ENCODE results near the gene SMIM45.

SMIM45 gene

GRCh38 chr22:41905411-41906202 lies 46.3 kb upstream of the SMIM45 start:
- Histone ChIP-seq H2AFZ (ENCODE audit: low read length) (no peak overlapping the region), H3K27ac (ENCODE audit: low read depth, low read length, poor library complexity, severe bottlenecking) (no peak overlapping the region), H3K4me2 (ENCODE audit: low read length) (no peak overlapping the region), H3K36me3 (ENCODE audit: insufficient read depth, low read length) (peaks cover 73% of the 10 kb centered on the region), H3F3A (ENCODE audit: insufficient read depth, low read length) (0 out of 2 replicates have a peak, but pooled peaks cover 3% of the 10 kb centered on the region), H3K9me2 (ENCODE audit: low read depth, low read length) (no peaks in the 10 kb centered on the region), H4K20me1 (ENCODE audit: insufficient read depth, low read length) (no peaks in the 10 kb centered on the region), H3K4me3 (ENCODE audit: low read depth, low read length, poor library complexity, severe bottlenecking) (no peak overlapping the region), H3K9me3 (ENCODE audit: low read length) (no peaks in the 10 kb centered on the region), H3K4me1 (ENCODE audit: insufficient read depth, low read length, severe bottlenecking) (peaks cover 18% of the 10 kb centered on the region), H3K27me3 (ENCODE audit: insufficient read depth, low read length) (no peaks in the 10 kb centered on the region), H3K9ac (ENCODE audit: low read length) (no peak overlapping the region), H3K79me2 (ENCODE audit: insufficient read depth, low read length) (no peaks in the 10 kb centered on the region)
- no peak for TF ChIP-seq EZH2 (IDR thresholded peaks at IDR 0.05; ENCODE audit: borderline replicate concordance, low read length)
- TF ChIP-seq CTCF (IDR thresholded peaks at IDR 0.05; ENCODE audit: low read length), result no peak

- H4K20me1 ChIP-seq (ENCODE audit: insufficient read depth, low read length), result no peaks in the 10 kb centered on the region
- H3K36me3 ChIP-seq (ENCODE audit: insufficient read depth, low read length), result peaks cover 61% of the 10 kb centered on the region
- TF ChIP-seq EZH2 (IDR thresholded peaks at IDR 0.05; ENCODE audit: borderline replicate concordance, low read length), result no peak
- TF ChIP-seq CTCF (IDR thresholded peaks at IDR 0.05; ENCODE audit: low read length), result no peak
- 0 out of 2 replicates have a peak, but pooled peaks cover 3% of the 10 kb centered on the region for H3F3A ChIP-seq (ENCODE audit: insufficient read depth, low read length)
- H2AFZ ChIP-seq (ENCODE audit: low read length), result no peak overlapping the region
- H3K27me3 ChIP-seq (ENCODE audit: insufficient read depth, low read length), result no peaks in the 10 kb centered on the region
- no peaks in the 10 kb centered on the region for H3K9me2 ChIP-seq (ENCODE audit: low read depth, low read length)
- H3K9me3 ChIP-seq (ENCODE audit: low read length), result no peaks in the 10 kb centered on the region
- H3K9ac ChIP-seq (ENCODE audit: low read length), result no peak overlapping the region
- no peak overlapping the region for H3K27ac ChIP-seq (ENCODE audit: low read depth, low read length, poor library complexity, severe bottlenecking)
- no peak overlapping the region for H3K4me2 ChIP-seq (ENCODE audit: low read length)
- H3K4me3 ChIP-seq (ENCODE audit: low read depth, low read length, poor library complexity, severe bottlenecking), result no peak overlapping the region
- H3K79me2 ChIP-seq (ENCODE audit: insufficient read depth, low read length), result no peaks in the 10 kb centered on the region
- peaks cover 25% of the 10 kb centered on the region for H3K4me1 ChIP-seq (ENCODE audit: insufficient read depth, low read length, severe bottlenecking)
Measured at GRCh38 chr22:41906822-41907221, 45.1 kb upstream of the SMIM45 start.

GRCh38 chr22:41907436-41908401 lies 44.2 kb upstream of the SMIM45 start:
- H3K4me2 ChIP-seq (ENCODE audit: low read length), result no peak overlapping the region

More at GRCh38 chr22:41907436-41908401, 44.2 kb upstream of the SMIM45 start:
- Histone ChIP-seq H3K79me2 (ENCODE audit: insufficient read depth, low read length) (no peaks in the 10 kb centered on the region), H3K4me1 (ENCODE audit: insufficient read depth, low read length, severe bottlenecking) (peaks cover 25% of the 10 kb centered on the region), H3K9me3 (ENCODE audit: low read length) (no peaks in the 10 kb centered on the region), H3K4me3 (ENCODE audit: low read depth, low read length, poor library complexity, severe bottlenecking) (no peak overlapping the region), H4K20me1 (ENCODE audit: insufficient read depth, low read length) (no peaks in the 10 kb centered on the region), H3K9ac (ENCODE audit: low read length) (no peak overlapping the region), H3K27me3 (ENCODE audit: insufficient read depth, low read length) (0 out of 2 replicates have a peak, but pooled peaks cover 8% of the 10 kb centered on the region), H2AFZ (ENCODE audit: low read length) (no peak overlapping the region), H3F3A (ENCODE audit: insufficient read depth, low read length) (0 out of 2 replicates have a peak, but pooled peaks cover 3% of the 10 kb centered on the region), H3K27ac (ENCODE audit: low read depth, low read length, poor library complexity, severe bottlenecking) (no peak overlapping the region), H3K9me2 (ENCODE audit: low read depth, low read length) (no peaks in the 10 kb centered on the region), H3K36me3 (ENCODE audit: insufficient read depth, low read length) (peaks cover 52% of the 10 kb centered on the region)
- no peak for TF ChIP-seq EZH2 (IDR thresholded peaks at IDR 0.05; ENCODE audit: borderline replicate concordance, low read length)
- no peak for TF ChIP-seq CTCF (IDR thresholded peaks at IDR 0.05; ENCODE audit: low read length)

All from OCI-LY1 (cell line).